Mucosa of gallbladder (tissue), 1 donor: Measurements from ENCODE around the gene TCERG1L. TPM values are rescaled to one million over a fixed set of nuclear protein-coding genes. Genes with fewer than 3 reads are reported as not detected.
"Not testable (repeated sequence)": the region's sequence is repeated elsewhere in the genome, so short reads cannot be mapped to it uniquely, and the experiment has no call there.

Experiments used
- DNase-seq: peaks from one replicate; pipeline ENCODE4 v3.0.0-alpha.2; 2020; ENCODE audit warnings: low spot score
- total RNA-seq: library from RNA; stranded (reverse); gene quantifications from one replicate; pipeline ENCODE4 v1.2.1, GENCODE V29; 2021
- donor health status: DM: no; HTN: no; CAD: no.

The TCERG1L gene, protein sequence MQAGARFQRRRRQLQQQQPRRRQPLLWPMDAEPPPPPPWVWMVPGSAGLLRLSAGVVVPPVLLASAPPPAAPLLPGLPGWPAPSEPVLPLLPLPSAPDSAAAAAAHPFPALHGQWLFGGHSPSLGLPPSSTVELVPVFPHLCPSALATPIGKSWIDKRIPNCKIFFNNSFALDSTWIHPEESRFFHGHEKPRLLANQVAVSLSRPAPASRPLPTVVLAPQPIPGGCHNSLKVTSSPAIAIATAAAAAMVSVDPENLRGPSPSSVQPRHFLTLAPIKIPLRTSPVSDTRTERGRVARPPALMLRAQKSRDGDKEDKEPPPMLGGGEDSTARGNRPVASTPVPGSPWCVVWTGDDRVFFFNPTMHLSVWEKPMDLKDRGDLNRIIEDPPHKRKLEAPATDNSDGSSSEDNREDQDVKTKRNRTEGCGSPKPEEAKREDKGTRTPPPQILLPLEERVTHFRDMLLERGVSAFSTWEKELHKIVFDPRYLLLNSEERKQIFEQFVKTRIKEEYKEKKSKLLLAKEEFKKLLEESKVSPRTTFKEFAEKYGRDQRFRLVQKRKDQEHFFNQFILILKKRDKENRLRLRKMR
- not detected for total RNA-seq

DNA sequence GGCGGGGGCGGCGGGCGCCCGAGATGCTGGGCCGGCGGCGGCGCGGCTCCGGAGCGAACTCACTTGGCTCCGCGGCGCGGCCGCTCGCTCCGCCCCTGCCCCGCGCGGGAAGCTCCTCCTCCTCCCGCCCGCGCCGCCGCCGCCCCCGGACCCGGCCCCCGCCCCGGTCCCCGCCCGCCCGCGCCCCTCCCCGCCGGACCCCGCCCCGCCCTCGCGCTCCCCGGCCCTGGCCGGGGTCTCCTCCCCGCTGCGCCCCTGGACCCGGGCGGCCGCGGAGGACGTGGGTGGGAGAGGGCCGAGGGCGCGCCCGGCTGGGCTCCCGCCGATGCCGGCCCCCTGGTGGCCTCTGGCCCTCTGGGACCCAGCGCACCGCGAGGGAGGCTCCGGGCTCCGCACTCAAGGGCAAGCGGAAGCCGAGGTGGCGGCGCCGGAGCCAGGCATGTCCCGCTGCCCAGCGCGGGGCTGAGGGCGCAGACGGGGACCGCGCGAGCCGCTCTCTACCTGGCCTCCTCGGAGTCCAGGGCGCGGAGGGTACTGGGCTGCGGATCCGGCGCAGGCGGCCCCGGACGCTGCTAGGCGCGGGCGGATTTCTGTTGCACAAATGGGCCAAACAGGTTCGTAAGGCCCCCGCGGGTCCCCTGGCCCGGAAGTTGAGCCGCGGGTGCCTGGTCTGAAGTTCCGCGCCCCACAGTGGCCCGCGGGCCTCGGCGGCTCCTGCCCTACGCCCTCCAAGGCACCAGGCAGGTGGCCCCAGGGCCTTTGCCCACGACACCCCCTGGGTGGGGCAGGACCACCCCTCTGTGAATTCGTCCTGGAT lies at the start of gene TCERG1L:
TSS of gene TCERG1L (minus strand) at position 61 of the 817 bp plus-strand sequence. CDS start 86 bp downstream, outside the sequence.
- DNase-seq, result no peak

- no peak for DNase-seq
Measured at GRCh38 chr10:131358741-131359442, 47.4 kb upstream of the TCERG1L start.

DNA sequence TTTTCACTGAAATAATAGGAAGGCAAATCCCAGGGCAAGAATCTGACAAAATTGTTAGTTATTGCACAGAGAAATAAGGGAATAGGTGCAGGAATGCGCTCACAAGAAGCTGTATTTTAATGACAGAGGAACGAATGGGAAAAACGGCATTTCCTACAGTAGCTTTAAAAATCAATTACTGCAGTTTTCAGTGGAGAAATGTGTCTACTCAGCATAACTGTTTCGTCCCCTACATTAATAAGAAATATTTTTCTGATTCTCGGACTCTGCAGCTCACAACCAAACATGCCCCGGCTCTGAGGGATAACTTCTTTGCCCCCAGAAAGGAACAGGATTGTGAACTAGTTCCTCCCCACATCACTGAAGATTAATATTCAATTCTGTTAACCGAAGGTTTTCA lies 44.9 kb upstream of the TCERG1L start:
- no peak for DNase-seq

- no peak for DNase-seq
Measured at GRCh38 chr10:131355881-131356280, 44.4 kb upstream of the TCERG1L start.

DNA sequence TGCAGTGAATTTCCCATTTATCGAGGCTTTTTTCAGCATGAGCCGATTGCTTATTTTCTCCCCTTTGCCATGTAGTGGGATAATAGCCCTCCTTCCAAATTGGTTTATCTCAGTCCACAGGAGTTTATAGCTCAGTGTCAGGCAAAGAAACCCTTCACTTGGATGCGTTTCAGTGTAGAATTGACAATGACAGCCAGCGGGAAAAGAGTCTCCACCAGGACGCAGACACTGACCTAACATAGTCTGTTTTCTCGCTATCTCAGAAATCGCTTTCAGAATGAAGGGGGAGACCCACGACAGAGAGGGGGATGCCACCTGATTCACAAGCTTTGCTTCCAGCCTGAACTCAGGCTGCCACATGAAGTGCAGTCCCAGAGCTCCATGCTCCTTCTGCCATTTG lies 43.5 kb upstream of the TCERG1L start:
- no peak for DNase-seq

DNA sequence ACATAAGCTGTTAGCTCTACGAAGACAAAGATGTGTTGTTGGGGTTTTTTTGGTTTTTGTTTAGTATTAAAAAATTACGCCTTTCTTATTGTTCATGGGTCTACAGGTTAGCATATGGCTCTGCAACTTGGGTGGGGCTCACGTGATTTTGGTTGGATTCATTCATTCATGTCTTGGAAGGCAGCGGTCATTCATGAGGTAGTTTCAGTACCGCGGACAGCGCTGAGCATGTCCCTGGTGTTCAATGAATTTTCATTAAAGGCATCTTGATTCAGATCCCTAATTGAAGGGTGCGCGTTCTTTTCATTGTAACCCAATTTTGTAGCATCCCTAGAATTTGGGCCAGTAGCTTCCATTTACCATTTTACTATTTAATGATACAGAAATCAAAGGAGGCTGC lies 42.9 kb upstream of the TCERG1L start:
- no peak for DNase-seq

DNA sequence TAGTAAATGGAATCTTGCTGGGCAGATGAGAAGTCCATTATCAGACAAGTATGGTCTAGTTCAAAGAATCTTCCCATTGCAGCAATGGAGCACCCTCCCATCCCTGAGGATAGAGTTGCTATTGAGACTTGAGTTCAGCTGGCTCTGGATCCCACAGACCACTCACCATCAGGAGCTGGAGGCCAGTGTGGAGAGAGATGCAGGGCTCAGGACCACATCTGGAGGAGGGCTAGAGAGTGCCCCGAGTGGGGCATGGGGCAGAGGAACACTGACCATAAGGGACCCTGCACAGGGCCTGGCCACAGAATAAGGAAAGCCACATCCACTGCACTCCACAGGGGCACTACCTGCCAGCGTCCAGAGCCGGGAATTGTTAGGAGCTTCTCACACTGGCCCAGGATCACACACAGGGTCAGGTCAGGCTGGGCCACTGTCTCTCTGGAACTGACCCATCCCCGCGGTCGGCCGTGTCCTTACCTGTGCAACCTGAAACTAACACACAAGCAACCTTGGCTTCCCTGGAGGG lies 41.3 kb upstream of the TCERG1L start:
- DNase-seq, result no peak

DNA sequence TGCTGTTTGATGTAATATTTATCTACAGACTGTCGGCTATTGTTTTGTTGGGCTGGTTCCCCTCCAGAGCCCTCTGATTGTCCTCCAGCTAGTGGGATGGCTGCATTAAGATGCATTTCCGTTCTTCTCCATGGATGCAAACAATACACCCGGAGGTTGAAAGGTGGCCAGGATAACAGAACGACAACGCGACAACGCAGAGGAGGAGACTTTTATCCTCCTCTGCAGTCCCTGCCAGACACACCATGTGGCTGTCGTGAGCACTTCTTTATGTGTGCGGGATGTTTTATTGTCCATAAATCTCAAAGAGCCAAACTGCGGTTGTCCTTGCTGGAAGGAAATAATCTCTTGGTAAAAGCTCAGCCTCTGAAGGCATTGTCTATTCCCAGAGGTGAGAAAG lies 39.1 kb upstream of the TCERG1L start:
- DNase-seq, result no peak

GRCh38 chr10:131350245-131350644 lies 38.7 kb upstream of the TCERG1L start:
- DNase-seq, result no peak

- DNase-seq, result no peak
Measured at GRCh38 chr10:131346456-131346855, 34.9 kb upstream of the TCERG1L start.

DNA sequence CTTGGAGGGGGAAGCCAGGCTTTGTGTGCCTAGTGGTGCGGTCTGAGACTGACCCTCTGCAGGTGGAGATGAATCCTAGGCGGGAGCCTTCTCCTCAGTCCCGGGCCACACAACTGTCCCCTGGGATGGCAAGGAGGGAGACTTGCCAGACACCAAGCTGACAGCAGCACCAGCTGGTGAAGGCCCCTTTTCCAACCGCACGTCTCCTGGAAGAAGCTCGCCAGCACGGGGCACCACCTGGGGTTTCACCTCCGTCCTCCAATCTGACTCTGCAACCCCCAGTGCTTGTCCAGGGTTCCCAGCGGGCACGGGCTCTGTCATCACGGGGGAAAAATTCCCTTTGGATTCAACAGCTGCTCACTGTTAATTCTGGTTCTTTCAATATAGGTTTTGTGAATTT lies 34.2 kb upstream of the TCERG1L start:
- no peak for DNase-seq

DNA sequence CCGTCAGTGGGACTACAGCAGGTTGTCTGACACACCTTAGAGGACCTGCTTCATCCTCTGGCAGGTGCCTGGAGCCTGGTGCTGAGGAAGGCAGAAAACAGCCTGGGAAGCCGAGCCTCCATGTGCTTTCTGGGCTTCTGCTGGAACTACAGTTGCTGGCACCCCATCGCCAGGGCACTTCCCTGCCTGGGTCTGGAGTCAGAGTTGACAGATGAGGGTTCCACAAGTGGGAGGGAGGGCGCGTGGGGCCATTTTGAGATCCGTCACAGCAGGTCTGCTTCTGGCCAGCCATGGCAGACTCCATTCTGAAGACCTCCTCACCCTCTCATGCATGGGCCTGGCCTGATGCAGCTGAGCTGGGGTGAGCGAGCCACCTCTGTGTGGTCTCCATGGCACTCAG lies 33.2 kb upstream of the TCERG1L start:
- no peak for DNase-seq

GRCh38 chr10:131337741-131338140 lies 26.2 kb upstream of the TCERG1L start:
- no peak for DNase-seq

- DNase-seq, result no peak
Measured at GRCh38 chr10:131332821-131333220, 21.3 kb upstream of the TCERG1L start.

DNA sequence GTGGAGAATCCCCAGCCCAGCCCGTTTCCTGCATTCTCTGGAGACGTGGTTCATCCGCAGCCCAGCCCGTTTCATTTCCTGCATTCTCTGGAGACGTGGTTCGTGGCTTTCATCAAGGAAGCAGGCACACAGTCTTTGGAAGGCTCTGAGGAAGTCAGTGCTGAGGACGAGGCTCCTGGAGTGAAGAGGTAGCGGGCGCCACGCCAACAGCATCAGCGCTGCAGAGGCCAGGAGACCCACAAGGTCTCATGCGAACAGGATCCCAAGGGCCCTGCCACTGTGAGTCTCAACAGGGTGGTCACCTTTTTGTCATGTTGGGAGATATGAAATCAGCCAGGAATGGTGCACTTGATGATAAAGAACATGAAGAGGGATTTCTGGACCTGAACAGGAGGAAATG lies 12.4 kb upstream of the TCERG1L start:
- no peak for DNase-seq

GRCh38 chr10:131323025-131323424 lies 11.5 kb upstream of the TCERG1L start:
- no peak for DNase-seq

DNA sequence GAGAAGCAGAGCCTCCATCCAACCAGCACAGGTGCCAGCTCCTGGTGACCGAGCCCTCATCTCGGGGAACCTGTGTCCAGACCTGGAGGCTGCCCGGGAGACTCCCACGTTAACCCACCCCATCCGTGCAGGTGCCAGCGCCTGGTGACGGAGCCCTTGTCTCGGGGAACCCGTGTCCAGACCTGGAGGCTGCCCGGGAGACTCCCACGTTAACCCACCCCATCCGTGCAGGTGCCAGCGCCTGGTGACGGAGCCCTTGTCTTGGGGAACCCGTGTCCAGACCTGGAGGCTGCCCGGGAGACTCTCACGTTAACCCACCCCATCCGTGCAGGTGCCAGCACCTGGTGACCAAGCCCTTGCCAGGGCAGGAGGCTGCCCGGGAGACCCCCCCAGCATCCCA lies 11.1 kb upstream of the TCERG1L start:
- DNase-seq, result not testable (repeated sequence)

- no peak for DNase-seq
Measured at GRCh38 chr10:131320860-131321604, 9.5 kb upstream of the TCERG1L start.

DNA sequence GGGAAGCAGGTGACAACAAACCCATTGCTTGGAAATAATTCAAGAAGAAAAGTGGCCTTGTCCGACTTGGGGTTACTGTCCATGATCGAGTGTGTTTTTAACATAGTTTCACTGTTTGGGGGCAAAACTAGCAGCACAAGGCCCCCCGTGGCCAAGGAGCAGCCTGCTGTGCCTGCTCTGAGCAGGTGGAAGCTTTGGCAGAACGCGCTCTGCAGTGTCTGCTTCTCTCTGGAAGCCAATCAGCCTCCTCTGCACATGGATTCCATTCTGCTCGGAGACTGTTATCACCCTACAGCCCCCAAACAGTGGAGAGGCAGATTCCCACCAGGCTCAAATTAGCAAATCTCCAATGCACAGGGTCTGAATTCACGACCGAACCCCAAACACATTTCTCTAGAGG lies 7.3 kb upstream of the TCERG1L start:
- no peak for DNase-seq

- DNase-seq, result no peak
Measured at GRCh38 chr10:131318291-131318690, 6.8 kb upstream of the TCERG1L start.
